Stimulated activated CD8-positive, alpha-beta memory T cell treated with anti-CD3 and anti-CD28 coated beads, Interleukin-7, amount 100 ng/mL, for 24 hours (primary cell): ENCODE measurements around the gene ATP2C2.
"Not testable (repeated sequence)": the region's sequence is repeated elsewhere in the genome, so short reads cannot be mapped to it uniquely, and the experiment has no call there.

Experiments
- DNase-seq: peaks from one replicate; pipeline ENCODE4 v3.0.0-alpha.2; 2020; ENCODE audit warnings: low read depth

ATP2C2 gene

DNA sequence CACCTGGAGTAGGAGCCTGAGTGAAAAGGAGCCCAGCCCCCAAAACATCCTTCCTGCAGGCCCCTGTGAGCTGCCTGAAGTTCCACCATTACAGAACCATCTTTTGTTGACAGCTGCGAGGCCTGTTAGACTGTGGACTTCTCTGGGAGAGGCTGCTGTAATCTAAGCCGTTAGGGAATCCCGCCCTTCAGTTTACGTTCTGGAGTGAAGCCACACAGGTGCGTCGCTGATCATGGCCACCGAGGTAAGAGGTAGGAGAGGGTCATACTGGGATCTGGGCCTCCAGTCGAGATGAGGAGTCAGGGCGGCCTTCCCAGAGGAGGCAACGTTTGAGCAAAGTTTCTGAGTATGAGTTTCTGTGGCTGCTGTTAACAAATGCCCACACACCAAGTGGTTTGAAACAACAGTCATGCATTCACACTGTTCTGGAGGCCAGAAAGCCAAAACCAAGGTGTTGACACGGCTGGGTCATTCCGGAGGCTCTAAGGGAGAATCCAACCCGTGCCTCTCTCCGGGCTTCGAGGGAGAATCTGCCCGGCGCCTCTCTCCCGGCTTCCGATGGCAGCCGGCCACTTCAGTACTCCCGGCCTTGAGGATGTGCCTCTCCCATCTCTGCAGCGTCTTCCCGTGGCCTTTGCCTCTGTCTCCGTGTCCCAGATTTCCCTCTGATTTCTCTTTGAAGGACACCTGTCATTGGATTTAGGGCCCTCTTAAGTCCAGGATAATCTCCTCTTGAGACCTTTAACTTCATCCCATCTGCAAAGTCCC lies 26.6 kb upstream of the ATP2C2 start:
- DNase-seq, result no peak

DNA sequence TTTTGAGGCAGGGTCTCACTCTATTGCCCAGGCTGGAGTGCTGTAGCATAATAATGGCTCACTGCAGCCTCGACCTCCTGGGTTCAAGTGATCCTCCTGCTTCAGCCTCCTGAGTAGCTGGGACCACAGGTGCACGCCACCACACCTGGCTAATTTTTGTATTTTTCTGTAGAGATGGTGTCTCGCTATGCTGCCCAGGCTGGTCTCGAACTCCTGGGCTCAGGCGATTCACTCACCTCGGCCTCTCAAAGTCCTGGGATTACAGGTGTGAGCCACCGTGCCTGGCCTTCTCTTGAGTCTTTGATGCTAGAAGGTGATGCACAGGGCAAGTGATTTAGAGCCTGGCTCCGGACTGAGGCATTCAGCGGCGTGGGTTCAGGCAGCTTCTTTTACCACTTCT lies 24.5 kb upstream of the ATP2C2 start:
- DNase-seq, result not testable (repeated sequence)

DNA sequence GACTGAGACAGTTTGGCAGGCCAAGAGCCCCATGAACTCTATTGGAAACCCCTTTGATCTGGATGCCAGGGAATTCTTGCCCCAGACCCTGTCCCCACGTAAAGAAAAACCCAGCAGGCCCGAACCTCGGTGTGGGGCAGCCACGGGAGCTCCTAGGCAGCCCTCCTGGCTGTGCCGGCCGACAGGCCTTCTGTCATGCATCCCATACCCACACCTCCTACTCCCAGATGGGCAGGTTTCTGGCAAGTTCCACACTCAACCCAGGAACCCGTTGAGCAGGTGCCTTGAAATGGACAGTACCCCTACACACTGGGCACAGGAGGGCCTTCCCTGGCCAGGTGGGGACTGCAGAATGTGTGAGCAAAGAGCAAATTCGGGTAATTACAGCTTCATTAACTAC lies 23.6 kb upstream of the ATP2C2 start:
- no peak for DNase-seq

DNA sequence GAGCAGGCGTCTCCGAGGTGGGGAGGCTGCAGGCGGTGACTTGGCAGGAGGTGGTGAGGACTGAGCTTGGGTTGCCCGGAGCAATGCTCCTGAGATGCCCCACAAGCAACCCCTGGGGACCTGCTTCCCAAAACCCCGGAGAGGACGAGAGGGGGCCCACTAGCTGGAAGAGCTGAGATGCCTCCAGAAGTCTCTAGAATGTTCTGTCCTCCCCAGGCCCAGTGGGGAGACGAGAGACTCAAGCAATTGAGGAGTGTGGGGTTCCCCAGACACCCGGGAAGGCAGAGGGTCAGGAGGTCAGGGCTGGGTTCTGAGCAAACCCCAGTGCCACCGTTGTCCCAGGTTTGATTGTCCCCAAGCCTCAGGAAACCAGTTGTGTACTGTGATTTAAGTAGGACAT lies 21.2 kb upstream of the ATP2C2 start:
- DNase-seq, result no peak

DNA sequence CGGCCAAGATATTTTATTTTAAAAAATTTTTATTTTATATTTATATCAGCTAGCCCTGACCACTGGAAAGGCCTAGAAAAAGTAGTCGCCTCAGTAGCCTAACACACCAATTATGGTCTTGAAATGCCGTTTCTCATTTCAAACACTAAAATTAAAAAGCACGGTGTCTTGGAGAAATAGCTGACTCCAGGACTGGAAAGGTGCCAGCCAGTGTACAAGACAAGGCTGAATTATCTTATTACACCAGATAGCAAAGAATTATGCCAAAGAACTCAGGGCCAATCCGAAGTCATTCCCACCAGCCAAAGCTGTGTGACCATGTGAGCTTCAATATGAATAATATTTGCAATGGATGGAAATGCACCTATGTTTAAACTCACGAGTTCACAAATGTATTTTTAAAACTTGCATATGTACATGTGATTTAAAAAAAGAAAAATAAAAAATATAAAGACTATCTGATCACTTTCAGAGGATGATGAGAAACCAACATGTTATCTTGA lies 19.9 kb upstream of the ATP2C2 start:
- no peak for DNase-seq

DNA sequence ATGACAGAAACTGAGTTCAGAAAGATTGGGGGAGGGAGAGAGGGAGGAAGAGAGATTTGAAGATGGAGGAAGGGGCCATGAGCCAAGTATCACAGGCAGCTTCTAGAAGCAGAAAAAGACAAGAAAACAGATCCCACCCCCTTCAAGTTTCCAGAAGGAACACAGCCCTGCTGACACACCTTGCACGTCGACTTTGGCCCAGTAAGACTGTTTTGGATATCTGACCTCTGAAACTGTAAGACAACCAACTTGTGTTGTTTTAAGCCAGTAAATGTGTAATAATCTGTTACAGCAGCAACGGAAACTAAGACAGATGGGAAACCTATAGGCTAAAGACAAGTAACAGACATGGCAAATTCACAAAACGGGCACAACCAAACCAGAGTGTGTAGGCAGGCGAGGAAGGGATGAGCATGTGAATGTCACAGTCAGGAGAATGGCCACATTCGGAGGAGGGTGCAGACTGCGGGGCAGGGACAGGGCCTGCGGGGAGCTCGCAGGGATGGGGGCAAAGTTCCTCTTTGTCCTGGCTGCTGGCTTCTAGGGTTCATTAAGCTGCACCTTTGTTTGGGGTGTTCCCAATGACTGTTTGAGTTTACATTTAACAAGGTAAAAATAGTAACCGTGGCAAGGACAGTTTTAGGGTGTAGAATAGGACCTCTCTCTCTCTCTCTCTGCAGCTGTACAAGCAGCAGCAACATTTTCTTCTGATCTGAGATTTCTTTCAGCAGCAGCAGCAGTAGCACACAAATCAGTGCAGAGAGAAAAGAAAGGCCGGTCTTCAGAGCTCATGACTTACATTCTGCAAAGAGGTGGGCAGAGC lies 18.3 kb upstream of the ATP2C2 start:
- no peak for DNase-seq

DNA sequence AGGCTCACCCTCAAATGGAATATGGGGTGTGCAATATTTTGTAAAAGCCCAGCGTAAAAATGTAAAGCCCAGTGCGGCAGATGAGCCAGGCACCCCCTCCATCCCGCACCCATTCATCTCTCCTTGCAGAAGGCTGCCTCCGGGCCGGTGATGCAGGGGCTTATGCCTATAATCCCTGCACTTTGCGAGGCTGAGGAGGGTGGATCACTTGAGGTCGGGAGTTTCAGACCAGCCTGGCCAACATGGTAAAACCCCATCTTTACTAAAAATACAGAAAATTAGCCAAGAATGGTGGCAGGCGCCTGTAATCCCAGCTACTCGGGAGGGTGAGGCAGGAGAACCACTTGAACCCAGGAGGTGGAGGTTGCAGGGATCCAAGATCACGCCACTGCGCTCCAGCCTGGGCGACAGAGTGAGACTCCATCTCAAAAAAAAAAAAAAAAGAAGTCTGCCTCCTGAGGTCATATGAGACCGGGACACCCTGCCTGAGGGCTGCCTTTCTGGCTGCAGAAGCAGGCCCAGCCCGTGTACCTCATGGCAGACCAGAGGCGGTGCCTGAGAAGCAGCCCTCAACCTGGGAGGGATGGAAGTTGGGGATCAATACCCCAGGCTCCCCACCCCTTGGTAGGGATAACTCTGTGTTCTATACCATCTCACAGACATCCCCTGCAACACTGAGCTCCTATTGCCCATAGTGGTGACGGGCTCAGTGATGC lies 17.5 kb upstream of the ATP2C2 start:
- no peak for DNase-seq

DNA sequence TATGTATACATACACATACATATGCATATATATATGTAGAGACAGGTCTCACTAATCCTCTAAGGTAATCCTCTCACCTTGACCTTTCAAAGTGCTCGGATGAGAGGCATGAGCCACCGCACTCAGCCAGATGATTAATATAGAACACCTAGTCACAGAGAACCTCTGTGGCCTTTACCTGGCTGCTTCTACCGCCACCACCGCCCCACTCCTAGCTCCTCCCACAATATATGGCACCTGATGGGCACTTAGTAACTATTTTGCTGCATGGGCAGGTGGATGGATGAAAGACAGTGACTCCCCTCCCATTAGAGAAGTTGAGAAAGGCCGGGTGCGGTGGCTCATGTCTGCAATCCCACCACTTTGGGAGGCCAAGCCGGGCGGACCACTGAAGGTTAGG lies 16.7 kb upstream of the ATP2C2 start:
- DNase-seq, result no peak

DNA sequence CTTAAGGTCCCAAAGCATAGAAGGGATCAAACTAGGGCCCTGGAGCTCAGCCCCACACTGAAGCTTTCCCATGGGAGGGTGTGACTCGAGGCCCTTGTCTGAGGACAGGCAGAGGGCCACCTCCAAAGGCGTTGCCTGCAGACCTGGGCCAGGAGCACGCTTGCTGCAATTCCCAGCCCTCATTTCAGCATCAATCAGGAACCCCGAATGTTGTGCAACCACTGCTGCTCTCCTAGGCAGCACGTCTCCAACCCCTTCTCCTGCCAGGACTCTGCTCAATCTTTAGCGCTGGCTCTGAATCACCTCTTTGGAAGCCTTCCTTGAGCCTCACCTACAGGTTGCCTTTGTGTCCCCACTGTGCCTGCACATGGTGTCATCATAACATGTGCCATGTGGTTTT lies 14.0 kb upstream of the ATP2C2 start:
- DNase-seq, result no peak

DNA sequence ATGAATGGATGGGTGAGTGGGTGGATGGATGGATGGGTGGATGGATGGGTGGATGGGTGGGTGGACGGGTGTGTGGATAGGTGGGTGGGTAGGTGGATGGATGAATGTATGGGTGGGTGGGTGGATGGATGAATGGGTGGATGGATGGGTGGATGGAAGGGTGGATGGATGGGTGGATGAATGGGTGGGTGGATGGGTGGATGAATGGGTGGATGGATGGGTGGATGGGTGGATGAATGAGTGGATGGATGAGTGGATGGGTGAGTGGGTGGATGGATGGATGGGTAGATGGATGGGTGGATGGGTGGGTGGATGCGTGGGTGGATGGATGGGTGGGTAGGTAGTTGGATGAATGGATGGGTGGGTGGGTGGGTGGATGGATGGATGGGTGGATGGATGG lies 13.2 kb upstream of the ATP2C2 start:
- no peak for DNase-seq

DNA sequence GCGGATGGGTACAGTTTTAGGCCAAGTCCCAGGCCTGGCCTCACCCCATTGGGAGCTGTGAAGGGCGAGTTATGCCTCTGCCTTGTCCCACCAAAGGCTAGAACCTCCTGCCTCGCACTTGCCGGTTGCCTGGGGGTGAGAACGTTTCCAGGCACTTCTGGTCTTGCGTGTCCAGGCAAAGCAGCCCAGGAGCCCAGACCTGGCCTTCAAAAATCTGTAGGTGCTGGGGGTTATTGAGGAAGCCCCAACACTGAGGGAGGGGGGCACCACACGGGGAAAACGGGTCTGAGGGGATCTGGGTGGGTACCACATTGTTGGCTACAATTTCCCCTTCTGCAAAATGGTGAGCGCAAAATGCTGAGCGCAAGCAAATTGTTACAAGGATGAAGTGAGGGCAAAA lies 12.2 kb upstream of the ATP2C2 start:
- DNase-seq, result no peak

DNA sequence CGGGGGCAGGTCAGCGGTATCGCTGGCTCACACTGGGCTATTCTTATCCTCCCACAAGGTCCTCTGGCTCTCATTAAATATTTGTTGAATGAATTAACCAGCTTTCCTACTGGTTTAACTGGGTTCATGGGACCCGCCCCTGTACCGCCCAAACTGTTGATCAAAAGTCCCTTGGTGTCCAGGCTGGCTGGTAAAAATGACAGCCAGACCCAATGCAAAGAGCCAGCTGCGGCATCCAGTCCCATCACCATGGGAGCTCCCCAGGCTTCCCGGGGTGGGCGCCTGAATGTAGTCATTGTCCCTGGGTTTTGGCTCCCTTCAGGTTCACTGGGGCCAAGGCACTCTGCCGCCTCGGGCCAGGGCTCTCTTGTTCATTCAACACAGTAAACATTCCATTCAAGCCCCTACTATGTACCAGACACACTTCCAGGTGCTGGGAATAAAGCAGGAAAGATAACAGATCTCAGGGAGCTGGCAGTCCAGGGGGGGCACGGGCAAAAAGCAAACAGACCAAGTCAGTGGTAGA lies 11.7 kb upstream of the ATP2C2 start:
- DNase-seq, result no peak

DNA sequence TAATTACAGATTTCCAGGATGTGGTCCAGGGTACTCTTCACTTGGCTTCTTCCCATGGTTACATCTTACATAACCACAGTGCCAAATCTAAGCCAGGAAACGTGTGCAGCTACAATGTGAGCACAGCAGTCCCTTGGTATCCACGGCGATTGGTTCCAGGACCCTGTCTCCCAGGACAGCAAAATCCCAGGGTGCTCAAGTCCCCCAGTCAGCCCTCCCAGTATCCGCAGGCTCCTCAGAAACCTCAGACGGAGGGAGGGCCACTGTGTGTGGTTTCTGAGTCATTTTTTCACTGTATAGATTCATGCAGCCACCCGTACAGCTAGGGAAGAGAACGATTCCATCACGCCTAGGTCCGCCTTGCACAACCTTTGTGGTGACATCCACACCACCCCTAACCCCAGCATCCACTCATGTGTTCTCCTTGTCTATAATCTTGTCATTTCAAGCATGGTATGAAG lies 11.1 kb upstream of the ATP2C2 start:
- DNase-seq, result no peak

DNA sequence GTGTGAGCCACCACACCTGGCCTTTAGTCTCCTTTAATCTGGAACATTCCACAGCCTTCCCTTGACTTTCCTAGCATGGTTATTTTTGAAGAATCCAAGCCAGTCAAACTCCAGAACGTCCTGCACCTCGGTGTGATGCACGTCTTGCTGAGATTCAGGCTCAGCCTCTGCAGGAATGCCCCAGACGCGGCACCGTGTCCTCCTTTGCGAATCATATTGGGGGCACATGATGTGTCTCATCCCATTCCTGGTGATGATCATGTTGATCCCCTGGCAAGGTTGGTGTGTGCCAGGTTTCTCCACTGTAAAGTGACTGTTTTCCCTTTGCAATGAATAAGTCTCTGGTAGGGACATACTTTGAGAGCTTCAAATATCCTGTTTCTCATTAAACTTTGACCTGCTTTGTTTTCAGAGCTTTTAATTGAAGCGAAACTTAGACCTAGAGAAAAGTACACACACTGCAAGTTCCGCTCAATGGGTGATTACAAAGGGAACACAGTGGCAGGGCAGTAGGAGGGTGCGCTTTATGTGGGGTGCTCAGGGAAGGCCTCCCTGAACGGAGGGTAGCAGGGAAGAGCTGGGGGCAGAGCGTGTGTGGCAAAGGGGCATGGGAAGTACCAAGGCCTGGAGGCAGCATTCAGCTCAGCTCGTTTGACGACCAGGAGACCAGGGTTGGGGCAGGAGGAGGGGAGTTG lies 9.6 kb upstream of the ATP2C2 start:
- no peak for DNase-seq

DNA sequence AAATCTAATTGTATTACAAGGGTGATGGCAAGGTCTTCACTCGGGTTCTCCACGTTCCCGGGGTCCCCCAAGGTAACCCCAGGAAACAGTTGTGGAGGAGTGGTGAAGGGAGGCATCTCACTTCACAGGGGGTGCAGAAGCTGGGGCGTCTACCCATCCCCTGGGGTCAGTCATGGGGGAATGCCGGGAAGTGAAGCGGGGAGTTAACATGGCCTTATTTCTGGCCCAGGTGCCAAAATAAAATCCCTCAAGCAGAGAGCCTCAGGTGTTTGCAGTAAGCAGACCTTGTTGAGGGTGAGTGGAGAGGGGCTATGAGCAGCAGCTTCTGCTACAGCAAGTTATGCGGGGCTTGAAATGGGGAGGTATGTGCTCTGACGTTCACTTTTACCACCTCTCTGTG lies 9.0 kb upstream of the ATP2C2 start:
- DNase-seq, result no peak

DNA sequence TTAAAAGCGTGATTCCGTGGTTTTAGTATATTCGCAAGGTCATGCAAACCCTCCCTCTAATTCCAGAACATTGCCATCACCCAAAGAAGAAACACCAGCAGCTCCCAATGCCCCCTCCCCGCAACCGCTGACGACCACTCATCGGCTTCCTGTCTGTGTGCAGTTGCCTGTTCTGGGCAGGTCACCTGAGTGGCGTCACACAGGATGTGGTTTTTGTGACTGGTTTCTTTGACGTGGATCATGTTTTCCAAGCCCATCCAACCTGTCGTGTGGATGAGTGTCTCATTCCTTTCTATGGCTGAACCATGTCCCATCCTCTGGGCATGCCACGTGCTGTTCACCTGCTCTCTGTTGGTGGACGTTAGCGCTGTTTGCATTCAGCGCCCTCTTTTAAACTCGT lies 8.2 kb upstream of the ATP2C2 start:
- no peak for DNase-seq

DNA sequence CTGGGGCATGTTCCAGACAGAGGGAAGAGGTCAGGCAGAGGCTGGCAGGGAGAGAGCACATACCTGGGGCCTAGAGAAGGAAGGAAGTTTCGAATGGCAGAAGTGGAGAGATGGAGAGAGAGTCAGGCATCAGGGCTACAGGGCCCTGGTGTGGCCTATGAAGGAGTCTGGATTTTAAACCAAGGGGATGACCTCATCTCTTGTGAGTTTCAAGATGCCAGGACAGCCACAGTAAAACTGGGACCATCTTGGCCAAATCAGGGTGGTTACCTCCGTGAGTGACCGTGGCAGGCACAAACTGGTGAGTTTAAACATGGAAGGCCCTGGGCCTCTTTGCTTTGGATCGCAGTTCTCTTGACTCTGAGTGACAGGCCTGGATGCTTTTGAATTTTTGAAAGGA lies 7.6 kb upstream of the ATP2C2 start:
- DNase-seq, result no peak

DNA sequence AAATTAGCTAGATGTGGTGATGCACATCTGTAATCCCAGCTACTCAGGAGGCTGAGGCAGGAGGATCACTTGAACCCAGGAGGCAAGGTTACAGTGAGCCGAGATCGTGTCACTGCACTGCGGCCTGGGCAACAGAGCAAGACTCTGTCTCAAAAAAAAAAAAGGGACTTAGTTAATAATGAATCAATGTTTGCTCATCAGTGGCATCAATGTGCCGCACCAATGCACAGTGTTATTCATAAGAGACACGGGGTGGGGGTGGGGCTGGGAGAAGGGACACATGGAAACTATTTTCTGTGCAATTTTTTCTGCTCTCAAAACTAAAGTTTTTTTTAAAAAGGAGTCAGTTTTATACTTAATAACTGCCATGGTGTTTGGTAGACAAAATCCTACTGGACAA lies 6.8 kb upstream of the ATP2C2 start:
- no peak for DNase-seq

DNA sequence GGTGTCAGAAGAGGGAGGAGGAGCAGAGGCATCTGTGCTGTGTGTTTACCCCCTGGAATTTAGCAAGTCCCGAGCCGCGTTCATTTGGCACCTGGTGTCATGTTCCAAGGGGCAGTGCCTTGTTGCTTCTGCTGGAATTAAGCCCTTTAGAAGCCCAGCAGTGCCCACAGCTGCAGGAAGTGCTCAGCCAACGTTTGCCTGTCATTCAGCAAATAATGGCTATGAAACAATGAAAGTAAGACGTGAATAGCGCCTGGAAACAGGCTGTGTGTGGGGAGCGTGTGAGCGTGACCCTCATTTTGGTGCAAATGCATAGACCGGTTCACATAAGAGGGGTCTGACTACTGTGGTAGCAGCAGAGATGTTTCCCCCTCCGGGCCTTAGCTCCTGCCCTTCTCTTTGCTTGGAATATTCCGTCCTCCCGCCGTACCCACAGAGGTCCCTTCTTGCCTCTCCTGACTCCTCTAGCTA lies 5.8 kb upstream of the ATP2C2 start:
- DNase-seq, result no peak

DNA sequence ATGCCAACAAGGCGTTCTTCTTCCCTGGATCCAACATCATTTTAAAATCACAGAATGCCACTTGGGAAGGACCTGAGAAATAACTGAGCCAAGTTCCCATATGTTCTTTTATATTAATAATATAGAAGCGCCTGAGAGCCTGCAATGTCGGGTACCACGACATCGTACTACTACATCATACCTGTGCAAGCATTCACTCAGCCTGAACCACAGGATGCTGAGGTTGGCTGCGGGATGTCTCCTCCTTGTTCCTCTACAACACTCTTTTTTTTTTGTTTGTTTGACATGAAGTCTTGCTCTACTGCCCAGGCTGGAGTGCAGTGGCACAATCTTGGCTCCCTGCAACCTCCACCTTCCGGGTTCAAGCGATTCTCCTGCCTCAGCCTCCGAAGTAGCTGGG lies 2.1 kb upstream of the ATP2C2 start:
- no peak for DNase-seq

DNA sequence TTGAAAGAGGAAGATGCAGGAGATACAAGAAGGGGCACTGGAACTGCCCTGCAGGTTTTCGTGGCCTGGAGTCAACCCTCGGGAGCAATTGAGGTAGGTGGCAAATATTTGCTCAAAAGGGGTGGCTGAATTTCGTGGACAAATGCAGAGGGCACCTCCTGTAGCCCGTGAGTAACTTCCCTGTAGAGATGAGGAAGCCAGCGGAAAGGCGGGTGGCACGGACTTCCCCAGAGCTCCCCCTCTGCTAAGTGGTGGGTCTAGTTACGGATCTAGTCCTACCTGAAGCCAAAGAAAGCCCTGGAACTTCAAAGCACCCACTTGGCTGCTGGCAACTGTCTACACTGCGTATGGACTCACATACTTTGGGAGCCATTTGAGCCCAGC lies 1.0 kb upstream of the ATP2C2 start:
- no peak for DNase-seq
